Neuronal stem cell (in vitro differentiated cells): ENCODE measurements around the gene GLTPD2.
A peak's percentile ranks its signal among the peaks of the same experiment; 100 is the strongest.

Experiments
- DNase-seq: peaks from one replicate; pipeline ENCODE4 v3.0.0-alpha.2; 2013; ENCODE audit warnings: low spot score
- H2AFZ ChIP-seq: one replicate; pipeline ENCODE4 v1.6.1; 2013; ENCODE audit warnings: mild to moderate bottlenecking, low read length, inconsistent platforms
- H2AK5ac ChIP-seq: 2 replicates; pipeline ENCODE4 v1.6.1; 2013; ENCODE audit warnings: low read depth, mild to moderate bottlenecking, inconsistent platforms, low read length, moderate library complexity, mixed read lengths
- H2BK120ac ChIP-seq: 2 replicates; pipeline ENCODE4 v1.6.1; 2013; ENCODE audit warnings: low read depth, mild to moderate bottlenecking, inconsistent platforms, low read length, moderate library complexity, mixed read lengths
- H2BK12ac ChIP-seq: one replicate; pipeline ENCODE4 v1.6.1; 2013; ENCODE audit warnings: low read length, inconsistent platforms
- H2BK15ac ChIP-seq: 2 replicates; pipeline ENCODE4 v1.6.1; 2013; ENCODE audit warnings: mild to moderate bottlenecking, low read length, inconsistent platforms, mixed read lengths
- H2BK5ac ChIP-seq: one replicate; pipeline ENCODE4 v1.6.1; 2013; ENCODE audit warnings: inconsistent platforms, mild to moderate bottlenecking, low read length, moderate library complexity
- H3K14ac ChIP-seq: one replicate; pipeline ENCODE4 v1.6.1; 2013; ENCODE audit warnings: low read length, inconsistent platforms
- H3K18ac ChIP-seq: 2 replicates; pipeline ENCODE4 v1.6.1; 2013; ENCODE audit warnings: low read length, inconsistent platforms
- H3K23ac ChIP-seq: 2 replicates; pipeline ENCODE4 v1.6.1; 2013; ENCODE audit warnings: low read depth, mild to moderate bottlenecking, mixed read lengths, low read length, inconsistent platforms; ENCODE audit not compliant: poor library complexity
- H3K27ac ChIP-seq: replicated peaks from 3 replicates; pipeline ENCODE4 v1.5.1; 2013; ENCODE audit warnings: low read length, inconsistent platforms
- H3K27me3 ChIP-seq, 3 experiments: 2 replicates each; pipeline ENCODE4 v1.6.1; 2013; ENCODE audit warnings: low read length in 3 of 3, mild to moderate bottlenecking in 2 of 3, inconsistent platforms in 1 of 3, low read depth in 1 of 3, mixed read lengths in 1 of 3, moderate library complexity in 1 of 3; ENCODE audit not compliant: control insufficient read depth in 3 of 3, insufficient read depth in 3 of 3
- H3K36me3 ChIP-seq, 2 donors: replicated peaks in 1 of 2; 2 replicates each; pipeline ENCODE4 v1.6.1; 2013; ENCODE audit warnings: low read length in 2 of 2; ENCODE audit not compliant: control insufficient read depth in 2 of 2, insufficient read depth in 2 of 2
- H3K4ac ChIP-seq: 2 replicates; pipeline ENCODE4 v1.6.1; 2013; ENCODE audit warnings: inconsistent platforms, mild to moderate bottlenecking, low read length, moderate library complexity
- H3K4me1 ChIP-seq, 2 donors: 1 replicate in 1 of 2; 2 replicates in 1 of 2; pipeline ENCODE4 v1.6.1; 2013; ENCODE audit warnings: low read length in 2 of 2, low read depth in 1 of 2; ENCODE audit not compliant: control insufficient read depth in 2 of 2, insufficient read depth in 1 of 2
- H3K4me2 ChIP-seq: one replicate; pipeline ENCODE4 v1.6.1; 2013; ENCODE audit warnings: mild to moderate bottlenecking, low read length, inconsistent platforms; ENCODE audit not compliant: insufficient read depth, poor library complexity, severe bottlenecking
- H3K4me3 ChIP-seq, 2 donors: 2 replicates each; pipeline ENCODE4 v1.5.1; 2013; ENCODE audit warnings: low read length in 2 of 2, mild to moderate bottlenecking in 2 of 2, inconsistent platforms in 1 of 2, moderate library complexity in 1 of 2
- H3K79me1 ChIP-seq: one replicate; pipeline ENCODE4 v1.6.1; 2013; ENCODE audit warnings: low read depth, mild to moderate bottlenecking, inconsistent platforms, low read length, moderate library complexity
- H3K9ac ChIP-seq: one replicate; pipeline ENCODE4 v1.6.1; 2013; ENCODE audit warnings: mild to moderate bottlenecking, low read depth, low read length, inconsistent platforms; ENCODE audit not compliant: poor library complexity
- H3K9me3 ChIP-seq, 2 donors: replicated peaks in 1 of 2; 2 replicates each; pipeline versions ENCODE3 to v1.6.1; 2013; ENCODE audit warnings: low read length in 2 of 2, mild to moderate bottlenecking in 2 of 2, inconsistent platforms in 1 of 2, low read depth in 1 of 2, mixed read lengths in 1 of 2, moderate library complexity in 1 of 2; ENCODE audit not compliant: control insufficient read depth in 2 of 2, insufficient read depth in 1 of 2
- H4K8ac ChIP-seq: one replicate; pipeline ENCODE4 v1.6.1; 2013; ENCODE audit warnings: low read depth, mild to moderate bottlenecking, inconsistent platforms, low read length, moderate library complexity
- H4K91ac ChIP-seq: one replicate; pipeline ENCODE4 v1.6.1; 2013; ENCODE audit warnings: low read length, low read depth, mild to moderate bottlenecking, inconsistent platforms; ENCODE audit not compliant: poor library complexity
- WGBS, 2 donors: extraction: QIAGEN DNeasy Blood & Tissue Kit; methylation state at CpG; one replicate each; pipeline ENCODE4 v1.1.7; 2013; ENCODE audit warnings: missing lambda C conversion rate in 2 of 2, mixed read lengths in 1 of 2; ENCODE audit not compliant: insufficient read length in 2 of 2, insufficient replicate concordance in 1 of 2; ENCODE audit errors: extremely low coverage in 2 of 2; 5-methylcytosine and 5-hydroxymethylcytosine counted together

The GLTPD2 gene

GRCh38 chr17:4743216-4743615 is 45.5 kb upstream of the GLTPD2 start:
- Histone ChIP-seq H3K4me3 (no peak overlapping the region), H3K9me3 (peaks cover 0 to 4% of the 10 kb centered on the region in 2 donors), H3K14ac (no peak overlapping the region), H2BK120ac (no peak overlapping the region), H3K27ac (no peak overlapping the region), H3K23ac (no peak overlapping the region), H3K36me3 (no peaks in the 10 kb centered on the region), H3K79me1 (peaks cover 2% of the 10 kb centered on the region), H4K8ac (no peak overlapping the region), H2BK12ac (no peak overlapping the region), H3K4me1 (peaks cover 5 to 7% of the 10 kb centered on the region in 2 donors), H2BK15ac (no peak overlapping the region), H2AFZ (no peak overlapping the region), H3K4me2 (no peak overlapping the region), H3K4ac (no peak overlapping the region), H3K9ac (no peak overlapping the region), H2BK5ac (no peak overlapping the region), H3K27me3 (peaks cover 21 to 89% (median 66%) of the 10 kb centered on the region in 3 experiments), H4K91ac (no peak overlapping the region), H2AK5ac (peak overlapping the region; percentile 37), H3K18ac (no peak overlapping the region)
- WGBS, 2 donors: no CpG with 5 or more reads among the region's 8 CpGs
- DNase-seq: no peak

GRCh38 chr17:4743898-4744297 is 44.9 kb upstream of the GLTPD2 start:
- no peak overlapping the region for H3K4me2 ChIP-seq
- no peak overlapping the region for H4K91ac ChIP-seq
- no peak for DNase-seq
- no peak overlapping the region for H3K18ac ChIP-seq
- no CpG with 5 or more reads among the region's 9 CpGs for WGBS, 2 donors
- no peak overlapping the region for H2BK120ac ChIP-seq
- no peak overlapping the region for H2BK5ac ChIP-seq
- peaks cover 2% of the 10 kb centered on the region for H3K79me1 ChIP-seq
- no peaks in the 10 kb centered on the region for H3K36me3 ChIP-seq
- peaks cover 14 to 87% (median 59%) of the 10 kb centered on the region in 3 experiments for H3K27me3 ChIP-seq
- H3K9ac ChIP-seq: no peak overlapping the region
- peak overlapping the region in 1 of 2 donors; percentile 30 for H3K4me3 ChIP-seq
- H3K27ac ChIP-seq: no peak overlapping the region
- H2BK15ac ChIP-seq: peak overlapping the region; percentile 58
- H2AFZ ChIP-seq: no peak overlapping the region
- H4K8ac ChIP-seq: no peak overlapping the region
- peaks cover 0 to 4% of the 10 kb centered on the region in 2 donors for H3K9me3 ChIP-seq
- peak overlapping the region; percentile 7 for H2AK5ac ChIP-seq
- no peak overlapping the region for H3K4ac ChIP-seq
- peak overlapping the region; percentile 21 for H3K14ac ChIP-seq
- H2BK12ac ChIP-seq: no peak overlapping the region
- no peak overlapping the region for H3K23ac ChIP-seq
- H3K4me1 ChIP-seq: peaks cover 5 to 7% of the 10 kb centered on the region in 2 donors

- peaks cover under 1 to 74% (median 45%) of the 10 kb centered on the region in 3 experiments for H3K27me3 ChIP-seq
- no peak overlapping the region for H2BK120ac ChIP-seq
- peak overlapping the region; percentile 75 for H2BK15ac ChIP-seq
- H4K8ac ChIP-seq: peak overlapping the region; percentile 65
- H3K36me3 ChIP-seq: no peaks in the 10 kb centered on the region
- peaks cover 2% of the 10 kb centered on the region for H3K79me1 ChIP-seq
- no peak for DNase-seq
- H3K27ac ChIP-seq: no peak overlapping the region
- H3K9ac ChIP-seq: peak overlapping the region; percentile 70
- H3K18ac ChIP-seq: peak overlapping the region; percentile 92
- H2AK5ac ChIP-seq: peak overlapping the region; percentile 63
- WGBS, 2 donors: no CpG with 5 or more reads among the region's 51 CpGs
- no peak overlapping the region for H4K91ac ChIP-seq
- H3K4me3 ChIP-seq: peak overlapping the region in 1 of 2 donors; percentile 67
- no peak overlapping the region for H3K4ac ChIP-seq
- H2AFZ ChIP-seq: peak overlapping the region; percentile 76
- H3K9me3 ChIP-seq: peaks cover 0 to 4% of the 10 kb centered on the region in 2 donors
- H3K14ac ChIP-seq: peak overlapping the region; percentile 21
- H3K4me1 ChIP-seq: peaks cover 3 to 4% of the 10 kb centered on the region in 2 donors
- H3K4me2 ChIP-seq: peak overlapping the region; percentile 66
- H3K23ac ChIP-seq: no peak overlapping the region
- H2BK12ac ChIP-seq: peak overlapping the region; percentile 90
- peak overlapping the region; percentile 66 for H2BK5ac ChIP-seq
Measured at GRCh38 chr17:4744999-4745969, 43.5 kb upstream of the GLTPD2 start.

- DNase-seq: no peak
- no CpG with 5 or more reads among the region's 5 CpGs for WGBS, 2 donors
- Histone ChIP-seq H4K91ac (no peak overlapping the region), H3K4me1 (peaks cover 3 to 4% of the 10 kb centered on the region in 2 donors), H2BK5ac (no peak overlapping the region), H2AFZ (no peak overlapping the region), H2BK120ac (no peak overlapping the region), H3K4ac (no peak overlapping the region), H3K27me3 (peaks cover 0 to 48% (median 21%) of the 10 kb centered on the region in 3 experiments), H3K23ac (no peak overlapping the region), H3K4me3 (no peak overlapping the region), H3K14ac (no peak overlapping the region), H3K27ac (no peak overlapping the region), H3K9me3 (peaks cover 0 to under 1% of the 10 kb centered on the region in 2 donors), H3K18ac (no peak overlapping the region), H3K4me2 (no peak overlapping the region), H2BK12ac (no peak overlapping the region), H3K36me3 (no peaks in the 10 kb centered on the region), H2AK5ac (no peak overlapping the region), H2BK15ac (no peak overlapping the region), H4K8ac (no peak overlapping the region), H3K79me1 (peaks cover 2% of the 10 kb centered on the region), H3K9ac (no peak overlapping the region)
Measured at GRCh38 chr17:4747847-4748246, 40.9 kb upstream of the GLTPD2 start.
